ENCODE data around the gene HIC1. TPM values are rescaled to one million over a fixed set of nuclear protein-coding genes. Genes with fewer than 3 reads are reported as not detected.

HIC1 gene
- total RNA-seq, 1 donor from 2014 or later, result 1.3 TPM

DNA sequence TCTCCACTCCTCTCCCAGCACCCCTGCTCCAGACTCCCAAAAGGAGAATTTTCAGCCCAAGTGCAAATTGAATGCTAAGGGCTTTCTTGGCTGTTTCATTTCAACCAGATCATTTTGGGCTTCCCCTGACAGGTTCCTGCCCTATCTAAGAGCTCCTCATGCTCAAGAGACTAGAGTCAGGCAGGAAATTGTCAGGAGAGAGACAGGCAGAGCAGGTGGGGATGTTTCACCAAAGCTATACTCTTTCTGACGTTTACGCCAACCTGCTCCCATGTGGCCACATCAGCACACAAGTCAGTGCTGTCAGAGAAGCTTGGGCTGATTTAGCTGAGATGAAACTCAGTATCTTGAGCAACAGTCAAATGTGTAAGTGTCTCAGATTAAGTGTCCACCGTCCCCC lies 31.4 kb downstream of the HIC1 start:
- FAIRE-seq (peak; percentile 85), DNase-seq (ENCODE audit: low read depth) (no peak)
- H3K4me3 ChIP-seq (ENCODE audit: low read depth, low read length), result no peak overlapping the region
- H3K36me3 ChIP-seq (ENCODE audit: control insufficient read depth, insufficient read depth, low read length), result peaks cover 14% of the 10 kb centered on the region
- H3K27me3 ChIP-seq (ENCODE audit: control insufficient read depth, insufficient read depth, low read length), result no peaks in the 10 kb centered on the region
- TF ChIP-seq, protein P1, sequence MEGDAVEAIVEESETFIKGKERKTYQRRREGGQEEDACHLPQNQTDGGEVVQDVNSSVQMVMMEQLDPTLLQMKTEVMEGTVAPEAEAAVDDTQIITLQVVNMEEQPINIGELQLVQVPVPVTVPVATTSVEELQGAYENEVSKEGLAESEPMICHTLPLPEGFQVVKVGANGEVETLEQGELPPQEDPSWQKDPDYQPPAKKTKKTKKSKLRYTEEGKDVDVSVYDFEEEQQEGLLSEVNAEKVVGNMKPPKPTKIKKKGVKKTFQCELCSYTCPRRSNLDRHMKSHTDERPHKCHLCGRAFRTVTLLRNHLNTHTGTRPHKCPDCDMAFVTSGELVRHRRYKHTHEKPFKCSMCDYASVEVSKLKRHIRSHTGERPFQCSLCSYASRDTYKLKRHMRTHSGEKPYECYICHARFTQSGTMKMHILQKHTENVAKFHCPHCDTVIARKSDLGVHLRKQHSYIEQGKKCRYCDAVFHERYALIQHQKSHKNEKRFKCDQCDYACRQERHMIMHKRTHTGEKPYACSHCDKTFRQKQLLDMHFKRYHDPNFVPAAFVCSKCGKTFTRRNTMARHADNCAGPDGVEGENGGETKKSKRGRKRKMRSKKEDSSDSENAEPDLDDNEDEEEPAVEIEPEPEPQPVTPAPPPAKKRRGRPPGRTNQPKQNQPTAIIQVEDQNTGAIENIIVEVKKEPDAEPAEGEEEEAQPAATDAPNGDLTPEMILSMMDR (IDR thresholded peaks at IDR 0.05; ENCODE audit: insufficient read depth, low read length, severe bottlenecking), result no peak

GRCh38 chr17:2087597-2088211 lies 32.8 kb downstream of the HIC1 start:
- H3K27me3 ChIP-seq (ENCODE audit: control insufficient read depth, insufficient read depth, low read length), result no peaks in the 10 kb centered on the region
- TF ChIP-seq, protein P1 (IDR thresholded peaks at IDR 0.05; ENCODE audit: insufficient read depth, low read length, severe bottlenecking), result no peak
- no peak for DNase-seq (ENCODE audit: low read depth)
- peaks cover 4% of the 10 kb centered on the region for H3K36me3 ChIP-seq (ENCODE audit: control insufficient read depth, insufficient read depth, low read length)
- peak; percentile 32 for FAIRE-seq
- H3K4me3 ChIP-seq (ENCODE audit: low read depth, low read length), result no peak overlapping the region

DNA sequence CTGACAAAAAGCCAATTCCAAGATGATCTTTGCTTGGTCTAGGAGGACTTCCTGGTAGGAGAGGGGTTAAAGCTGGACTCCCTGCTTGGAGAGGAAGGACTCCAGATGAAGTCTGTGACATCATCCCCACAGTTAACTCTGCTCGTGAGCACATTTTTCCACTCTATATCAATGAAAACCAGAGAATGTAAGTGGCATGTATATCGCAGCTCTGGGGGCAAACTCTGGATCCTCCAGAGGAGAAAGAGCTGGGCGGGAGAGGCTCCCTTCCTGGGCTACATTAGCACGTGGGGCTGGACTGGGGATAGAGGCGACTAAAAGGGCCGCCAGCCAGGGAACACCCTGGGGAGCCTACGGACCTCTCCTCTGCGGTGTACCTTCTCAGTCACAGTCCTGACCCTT lies 34.1 kb downstream of the HIC1 start:
- no peak for DNase-seq (ENCODE audit: low read depth)
- Histone ChIP-seq H3K36me3 (ENCODE audit: control insufficient read depth, insufficient read depth, low read length) (peaks cover 3% of the 10 kb centered on the region), H3K27me3 (ENCODE audit: control insufficient read depth, insufficient read depth, low read length) (no peaks in the 10 kb centered on the region), H3K4me3 (ENCODE audit: low read depth, low read length) (no peak overlapping the region)
- FAIRE-seq, result no peak
- TF ChIP-seq, protein P1 (IDR thresholded peaks at IDR 0.05; ENCODE audit: insufficient read depth, low read length, severe bottlenecking), result no peak

DNA sequence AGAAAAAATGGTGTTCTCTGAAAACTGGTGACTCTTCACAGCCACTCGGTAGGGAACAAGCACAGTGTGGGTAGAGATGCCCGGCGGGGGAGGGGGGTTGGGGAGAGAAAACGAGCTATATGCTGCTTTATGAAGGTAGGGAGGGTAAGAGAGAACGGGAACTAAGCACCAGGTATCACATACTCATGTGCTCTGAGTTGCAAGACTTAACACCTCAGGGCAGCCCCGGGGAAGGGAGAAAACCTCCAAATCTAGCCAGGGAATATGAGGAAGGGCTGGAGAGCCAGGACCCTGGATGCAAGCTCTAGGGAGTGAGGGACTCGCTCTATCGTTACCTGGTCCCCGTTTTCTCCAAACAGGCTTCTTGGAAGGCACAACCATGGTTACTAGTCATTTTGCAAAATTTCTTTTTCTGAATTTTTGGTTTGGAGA lies 35.3 kb downstream of the HIC1 start:
- Histone ChIP-seq H3K27me3 (ENCODE audit: control insufficient read depth, insufficient read depth, low read length) (no peaks in the 10 kb centered on the region), H3K36me3 (ENCODE audit: control insufficient read depth, insufficient read depth, low read length) (peaks cover 1% of the 10 kb centered on the region), H3K4me3 (ENCODE audit: low read depth, low read length) (no peak overlapping the region)
- DNase-seq (ENCODE audit: low read depth) (no peak), FAIRE-seq (no peak)
- TF ChIP-seq, protein P1 (IDR thresholded peaks at IDR 0.05; ENCODE audit: insufficient read depth, low read length, severe bottlenecking), result no peak

- DNase-seq (ENCODE audit: low read depth) (peak; percentile 71), FAIRE-seq (no peak)
- TF ChIP-seq, protein P1 (IDR thresholded peaks at IDR 0.05; ENCODE audit: insufficient read depth, low read length, severe bottlenecking), result peak; percentile 12
- Histone ChIP-seq H3K4me3 (ENCODE audit: low read depth, low read length) (no peak overlapping the region), H3K36me3 (ENCODE audit: control insufficient read depth, insufficient read depth, low read length) (peaks cover 1% of the 10 kb centered on the region), H3K27me3 (ENCODE audit: control insufficient read depth, insufficient read depth, low read length) (no peaks in the 10 kb centered on the region)
These were observed 36.1 kb downstream of the HIC1 start for GRCh38 chr17:2090804-2091534.
